Astrocyte (in vitro differentiated cells and primary cell): ENCODE measurements around the gene C1QTNF3. TPM values are rescaled to one million over a fixed set of nuclear protein-coding genes. Genes with fewer than 3 reads are reported as not detected.

Experiments
- DNase-seq: peaks from one replicate; pipeline ENCODE4 v3.0.0-alpha.2; 2010; ENCODE audit warnings: low read depth
- FAIRE-seq: peaks from 2 replicates; lab custom pipeline; 2011; peaks lifted over from hg19 to GRCh38; lab: Jason Lieb, UNC
- H2AFZ ChIP-seq: 2 replicates; pipeline ENCODE4 v1.6.0; 2012; ENCODE audit warnings: low read depth, low read length, inconsistent platforms
- H3K27ac ChIP-seq: 2 replicates; pipeline ENCODE4 v1.5.1; 2011; ENCODE audit warnings: low read depth, low read length, inconsistent platforms
- H3K27me3 ChIP-seq: 2 replicates; pipeline ENCODE4 v1.6.0; 2011; ENCODE audit warnings: low read length, inconsistent platforms; ENCODE audit not compliant: insufficient read depth
- H3K36me3 ChIP-seq: 2 replicates; pipeline ENCODE4 v1.5.1; 2011; ENCODE audit warnings: low read length, inconsistent platforms; ENCODE audit not compliant: insufficient read depth
- H3K4me1 ChIP-seq: 2 replicates; pipeline ENCODE4 v1.5.1; 2011; ENCODE audit warnings: low read length, inconsistent platforms; ENCODE audit not compliant: insufficient read depth
- H3K4me2 ChIP-seq: 2 replicates; pipeline ENCODE4 v1.6.0; 2012; ENCODE audit warnings: low read length, inconsistent platforms
- H3K4me3 ChIP-seq: 2 replicates; pipeline ENCODE4 v1.5.1; 2011; ENCODE audit warnings: low read depth, mild to moderate bottlenecking, low read length, inconsistent platforms; ENCODE audit not compliant: insufficient read depth
- H3K79me2 ChIP-seq: 2 replicates; pipeline ENCODE4 v1.6.0; 2012; ENCODE audit warnings: mild to moderate bottlenecking, low read length, inconsistent platforms; ENCODE audit not compliant: insufficient read depth
- H3K9ac ChIP-seq: 2 replicates; pipeline ENCODE4 v1.6.0; 2012; ENCODE audit warnings: mild to moderate bottlenecking, low read length, inconsistent platforms
- H3K9me3 ChIP-seq: 2 replicates; pipeline ENCODE4 v1.5.1; 2012; ENCODE audit warnings: low read depth, mild to moderate bottlenecking, low read length, inconsistent platforms; ENCODE audit not compliant: insufficient read depth
- H4K20me1 ChIP-seq: 2 replicates; pipeline ENCODE4 v1.6.0; 2012; ENCODE audit warnings: low read length, inconsistent platforms; ENCODE audit not compliant: insufficient read depth
- H3K27ac Mint-ChIP-seq: one replicate; pipeline ENCODE4 v1.8.0; 2021; ENCODE audit warnings: mild to moderate bottlenecking, mixed read lengths; ENCODE audit not compliant: unreplicated experiment
- H3K27me3 Mint-ChIP-seq: one replicate; pipeline ENCODE4 v1.8.0; 2021; ENCODE audit warnings: low read depth, mixed read lengths; ENCODE audit not compliant: unreplicated experiment
- H3K36me3 Mint-ChIP-seq: one replicate; pipeline ENCODE4 v1.8.0; 2021; ENCODE audit warnings: low read depth, mixed read lengths; ENCODE audit not compliant: unreplicated experiment
- H3K4me1 Mint-ChIP-seq: one replicate; pipeline ENCODE4 v1.8.0; 2021; ENCODE audit warnings: low read depth, mixed read lengths; ENCODE audit not compliant: unreplicated experiment
- H3K4me3 Mint-ChIP-seq: one replicate; pipeline ENCODE4 v1.8.0; 2021; ENCODE audit warnings: mild to moderate bottlenecking, moderate library complexity, mixed read lengths; ENCODE audit not compliant: unreplicated experiment
- H3K9me3 Mint-ChIP-seq: one replicate; pipeline ENCODE4 v1.8.0; 2021; ENCODE audit warnings: mild to moderate bottlenecking, mixed read lengths; ENCODE audit not compliant: unreplicated experiment
- EZH2 ChIP-seq: IDR thresholded peaks from 2 replicates; pipeline ENCODE4 v1.6.1; 2012; ENCODE audit warnings: mild to moderate bottlenecking, low read length, inconsistent platforms; ENCODE audit not compliant: insufficient read depth
- total RNA-seq: library from RNA; stranded (reverse); gene quantifications from 2 replicates; pipeline ENCODE4 v1.2.1, GENCODE V29; 2021
- TF ChIP-seq, protein P1 (sequence below): IDR thresholded peaks from 2 replicates; pipeline ENCODE4 v1.5.1; 2011; ENCODE audit warnings: low read depth, mild to moderate bottlenecking, inconsistent platforms, low read length, moderate library complexity; ENCODE audit not compliant: insufficient read depth

C1QTNF3 gene
- total RNA-seq, 1 donor from 2014 or later, result 0.95 TPM

- H3K36me3 Mint-ChIP-seq, result peaks cover 8% of the 10 kb centered on the region
- H3K4me1 Mint-ChIP-seq, result peaks cover 16% of the 10 kb centered on the region
- Histone ChIP-seq H3K27me3 (no peaks in the 10 kb centered on the region), H3K79me2 (peaks cover 11% of the 10 kb centered on the region), H4K20me1 (no peaks in the 10 kb centered on the region), H3K9ac (peak overlapping the region; percentile 86), H3K36me3 (no peaks in the 10 kb centered on the region), H3K4me3 (peak overlapping the region; percentile 82), H2AFZ (peak overlapping the region; percentile 74), H3K27ac (peak overlapping the region; percentile 85), H3K9me3 (no peaks in the 10 kb centered on the region), H3K4me2 (peak overlapping the region; percentile 89), H3K4me1 (peaks cover 9% of the 10 kb centered on the region)
- H3K27ac Mint-ChIP-seq, result peak overlapping the region; percentile 64
- no peaks in the 10 kb centered on the region for H3K9me3 Mint-ChIP-seq
- DNase-seq (no peak), FAIRE-seq (no peak)
- TF ChIP-seq EZH2, result no peak
- TF ChIP-seq, protein P1, sequence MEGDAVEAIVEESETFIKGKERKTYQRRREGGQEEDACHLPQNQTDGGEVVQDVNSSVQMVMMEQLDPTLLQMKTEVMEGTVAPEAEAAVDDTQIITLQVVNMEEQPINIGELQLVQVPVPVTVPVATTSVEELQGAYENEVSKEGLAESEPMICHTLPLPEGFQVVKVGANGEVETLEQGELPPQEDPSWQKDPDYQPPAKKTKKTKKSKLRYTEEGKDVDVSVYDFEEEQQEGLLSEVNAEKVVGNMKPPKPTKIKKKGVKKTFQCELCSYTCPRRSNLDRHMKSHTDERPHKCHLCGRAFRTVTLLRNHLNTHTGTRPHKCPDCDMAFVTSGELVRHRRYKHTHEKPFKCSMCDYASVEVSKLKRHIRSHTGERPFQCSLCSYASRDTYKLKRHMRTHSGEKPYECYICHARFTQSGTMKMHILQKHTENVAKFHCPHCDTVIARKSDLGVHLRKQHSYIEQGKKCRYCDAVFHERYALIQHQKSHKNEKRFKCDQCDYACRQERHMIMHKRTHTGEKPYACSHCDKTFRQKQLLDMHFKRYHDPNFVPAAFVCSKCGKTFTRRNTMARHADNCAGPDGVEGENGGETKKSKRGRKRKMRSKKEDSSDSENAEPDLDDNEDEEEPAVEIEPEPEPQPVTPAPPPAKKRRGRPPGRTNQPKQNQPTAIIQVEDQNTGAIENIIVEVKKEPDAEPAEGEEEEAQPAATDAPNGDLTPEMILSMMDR, result no peak
- H3K27me3 Mint-ChIP-seq, result no peaks in the 10 kb centered on the region
- H3K4me3 Mint-ChIP-seq, result peak overlapping the region; percentile 93
Observed at GRCh38 chr5:34007201-34007620, 35.8 kb downstream of the C1QTNF3 start.

DNA sequence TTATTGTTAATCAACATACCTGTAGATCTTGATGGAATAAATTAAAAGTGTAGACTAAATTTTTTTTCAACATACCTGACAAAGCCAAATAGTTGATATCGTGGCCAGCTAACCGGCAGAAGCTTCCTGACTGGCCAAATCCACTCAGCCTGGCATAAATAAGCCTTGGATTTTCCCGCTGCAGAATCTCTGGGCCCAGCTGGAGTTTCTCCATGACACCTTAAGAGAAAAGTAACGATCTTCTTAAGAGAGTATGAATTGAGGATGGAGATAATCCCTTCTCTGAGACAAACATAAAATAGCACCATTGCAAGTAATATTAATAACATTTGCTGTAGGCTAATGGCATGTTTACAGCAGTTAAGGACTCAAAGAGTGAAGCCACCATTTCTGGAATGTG is 37.3 kb downstream of the C1QTNF3 start:
- H3K4me1 Mint-ChIP-seq, result peaks cover 16% of the 10 kb centered on the region
- Histone ChIP-seq H3K9me3 (no peaks in the 10 kb centered on the region), H4K20me1 (no peaks in the 10 kb centered on the region), H3K27me3 (no peaks in the 10 kb centered on the region), H3K27ac (no peak overlapping the region), H2AFZ (no peak overlapping the region), H3K4me3 (no peak overlapping the region), H3K4me2 (no peak overlapping the region), H3K36me3 (no peaks in the 10 kb centered on the region), H3K4me1 (peaks cover 14% of the 10 kb centered on the region), H3K79me2 (peaks cover 11% of the 10 kb centered on the region), H3K9ac (no peak overlapping the region)
- no peak overlapping the region for H3K27ac Mint-ChIP-seq
- TF ChIP-seq EZH2, result no peak
- TF ChIP-seq, protein P1, result no peak
- FAIRE-seq (no peak), DNase-seq (no peak)
- no peak overlapping the region for H3K4me3 Mint-ChIP-seq
- H3K9me3 Mint-ChIP-seq, result no peaks in the 10 kb centered on the region
- H3K36me3 Mint-ChIP-seq, result peaks cover 8% of the 10 kb centered on the region
- no peaks in the 10 kb centered on the region for H3K27me3 Mint-ChIP-seq

DNA sequence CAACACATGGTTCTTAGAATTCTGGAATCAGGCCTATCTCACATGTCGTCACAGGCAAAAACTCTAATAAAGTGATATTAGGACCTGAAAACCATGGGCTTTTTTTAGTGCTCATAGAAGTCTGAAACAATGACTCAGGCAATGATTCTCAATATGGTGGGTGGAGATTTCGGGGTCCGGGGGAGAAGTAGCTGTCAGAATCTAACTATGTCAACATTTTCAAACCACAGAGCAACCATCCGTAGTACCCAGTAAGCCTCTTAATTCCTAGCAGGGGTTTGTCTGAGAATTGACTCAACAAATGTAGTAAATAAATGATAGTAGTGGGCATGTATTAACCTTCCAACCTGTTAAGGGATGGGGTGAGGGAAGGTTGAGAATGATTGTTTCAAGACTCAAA is 37.8 kb downstream of the C1QTNF3 start:
- H3K27ac ChIP-seq, result no peak overlapping the region
- Mint-ChIP-seq H3K4me1 (peaks cover 16% of the 10 kb centered on the region), H3K27ac (no peak overlapping the region), H3K4me3 (no peak overlapping the region), H3K9me3 (no peaks in the 10 kb centered on the region), H3K36me3 (peaks cover 8% of the 10 kb centered on the region), H3K27me3 (no peaks in the 10 kb centered on the region)
- H3K79me2 ChIP-seq, result peaks cover 11% of the 10 kb centered on the region
- peaks cover 14% of the 10 kb centered on the region for H3K4me1 ChIP-seq
- no peaks in the 10 kb centered on the region for H3K27me3 ChIP-seq
- H3K36me3 ChIP-seq, result no peaks in the 10 kb centered on the region
- no peaks in the 10 kb centered on the region for H3K9me3 ChIP-seq
- peak; percentile 23 for DNase-seq
- no peaks in the 10 kb centered on the region for H4K20me1 ChIP-seq
- H3K9ac ChIP-seq, result no peak overlapping the region
- no peak for FAIRE-seq
- TF ChIP-seq, protein P1, result no peak
- TF ChIP-seq EZH2, result no peak
- H3K4me2 ChIP-seq, result no peak overlapping the region
- H2AFZ ChIP-seq, result no peak overlapping the region
- no peak overlapping the region for H3K4me3 ChIP-seq
